IMR-90 (cell line): ENCODE results near the gene TRPM3. TPM values are rescaled to one million over a fixed set of nuclear protein-coding genes. Genes with fewer than 3 reads are reported as not detected.
A peak's percentile ranks its signal among the peaks of the same experiment; 100 is the strongest.

Source experiments
- ATAC-seq: fragments of 200-7000 bp; cut with Tn5 transposase; 2 replicates; pipeline ENCODE4 v1.9.1; 2020; ENCODE audit warnings: low read depth, mild to moderate bottlenecking, moderate library complexity
- BruUV-seq: library from RNA; stranded (reverse); fragments of 400-500 nt; replicated peaks from 2 replicates; lab custom pipeline; 2021; lab: Mats Ljungman, UMichigan
- CTCF ChIA-PET: fragments of 300-600 bp; formaldehyde crosslinking; extraction: SDS; loops from one replicate; lab custom pipeline; 2021; ENCODE audit warnings: antibody characterized with exemption; lab: Yijun Ruan, JAX
- POLR2A ChIA-PET: fragments of 300-600 bp; sonication (Branson Sonifier 250); formaldehyde crosslinking; loops from one replicate; lab custom pipeline; 2022; ENCODE audit warnings: antibody characterized with exemption; ENCODE audit not compliant: unreplicated experiment; lab: Charles Lee
- DNase-seq: peaks from one replicate; pipeline ENCODE4 v3.0.0; 2013
- H2AFZ ChIP-seq: replicated peaks from 2 replicates; pipeline ENCODE3; 2013; ENCODE audit warnings: low read length, mild to moderate bottlenecking; ENCODE audit not compliant: poor library complexity
- H2AK5ac ChIP-seq: 2 replicates; pipeline ENCODE4 v1.6.1; 2013; ENCODE audit warnings: low read depth, low read length, inconsistent platforms
- H2AK9ac ChIP-seq: replicated peaks from 2 replicates; pipeline ENCODE3; 2013; ENCODE audit warnings: mild to moderate bottlenecking, low read depth, low read length, moderate library complexity; ENCODE audit not compliant: poor library complexity
- H2BK120ac ChIP-seq: 2 replicates; pipeline ENCODE4 v1.6.1; 2013; ENCODE audit warnings: low read depth, low read length, inconsistent platforms
- H2BK15ac ChIP-seq: 3 replicates; pipeline ENCODE4 v1.6.1; 2013; ENCODE audit warnings: low read depth, low read length, inconsistent platforms
- H2BK20ac ChIP-seq: 2 replicates; pipeline ENCODE4 v1.6.1; 2013; ENCODE audit warnings: low read depth, mild to moderate bottlenecking, inconsistent platforms, low read length, moderate library complexity
- H2BK5ac ChIP-seq: 2 replicates; pipeline ENCODE4 v1.6.1; 2013; ENCODE audit warnings: mild to moderate bottlenecking, low read depth, low read length, inconsistent platforms; ENCODE audit not compliant: poor library complexity, severe bottlenecking
- H3K14ac ChIP-seq: replicated peaks from 2 replicates; pipeline ENCODE4 v1.6.1; 2013; ENCODE audit warnings: low read depth, low read length, inconsistent platforms
- H3K18ac ChIP-seq: 2 replicates; pipeline ENCODE4 v1.6.1; 2013; ENCODE audit warnings: low read depth, low read length, control low read depth
- H3K23ac ChIP-seq: 2 replicates; pipeline ENCODE4 v1.6.1; 2013; ENCODE audit warnings: low read depth, low read length, inconsistent platforms
- H3K27ac ChIP-seq: 2 replicates; pipeline ENCODE4 v1.5.1; 2013; ENCODE audit warnings: mild to moderate bottlenecking, control low read depth, low read length; ENCODE audit not compliant: insufficient read depth
- H3K27me3 ChIP-seq: 2 replicates; pipeline ENCODE4 v1.6.1; 2013; ENCODE audit warnings: low read length; ENCODE audit not compliant: control insufficient read depth, insufficient read depth
- H3K36me3 ChIP-seq: 2 replicates; pipeline ENCODE4 v1.6.1; 2013; ENCODE audit warnings: low read length, mixed read lengths; ENCODE audit not compliant: control insufficient read depth, insufficient read depth
- H3K4ac ChIP-seq: 2 replicates; pipeline ENCODE4 v1.6.1; 2013; ENCODE audit warnings: low read depth, low read length, inconsistent platforms
- H3K4me1 ChIP-seq: 2 replicates; pipeline ENCODE4 v1.6.1; 2013; ENCODE audit warnings: low read length, mixed read lengths; ENCODE audit not compliant: control insufficient read depth, insufficient read depth
- H3K4me2 ChIP-seq: 2 replicates; pipeline ENCODE4 v1.6.1; 2013; ENCODE audit warnings: low read depth, mild to moderate bottlenecking, control low read depth, low read length, moderate library complexity
- H3K4me3 ChIP-seq: 2 replicates; pipeline ENCODE4 v1.5.1; 2013; ENCODE audit warnings: low read depth, mild to moderate bottlenecking, control low read depth, low read length, moderate library complexity; ENCODE audit not compliant: insufficient read depth
- H3K56ac ChIP-seq: 2 replicates; pipeline ENCODE4 v1.6.1; 2013; ENCODE audit warnings: low read length, inconsistent platforms; ENCODE audit not compliant: insufficient read depth; ENCODE audit errors: extremely low read depth
- H3K79me1 ChIP-seq, 2 experiments: 2 replicates each; pipeline ENCODE4 v1.6.1; 2013; ENCODE audit warnings: low read length in 2 of 2, inconsistent platforms in 1 of 2, low read depth in 1 of 2
- H3K9ac ChIP-seq: 2 replicates; pipeline ENCODE4 v1.6.1; 2013; ENCODE audit warnings: low read depth, low read length, control low read depth
- H3K9me1 ChIP-seq: 2 replicates; pipeline ENCODE4 v1.6.1; 2013; ENCODE audit warnings: low read length, inconsistent platforms; ENCODE audit not compliant: insufficient read depth
- H3K9me3 ChIP-seq: 2 replicates; pipeline ENCODE4 v1.6.1; 2013; ENCODE audit warnings: low read length; ENCODE audit not compliant: control insufficient read depth, insufficient read depth
- H4K20me1 ChIP-seq: 2 replicates; pipeline ENCODE4 v1.6.1; 2013; ENCODE audit warnings: low read length, inconsistent platforms; ENCODE audit not compliant: insufficient read depth
- H4K5ac ChIP-seq: 2 replicates; pipeline ENCODE4 v1.6.1; 2013; ENCODE audit warnings: mild to moderate bottlenecking, low read depth, low read length, control low read depth
- H4K8ac ChIP-seq, 2 experiments: 2 replicates each; pipeline ENCODE4 v1.6.1; 2013; ENCODE audit warnings: low read depth in 2 of 2, low read length in 2 of 2, control low read depth in 1 of 2, inconsistent platforms in 1 of 2
- H4K91ac ChIP-seq: 2 replicates; pipeline ENCODE4 v1.6.1; 2013; ENCODE audit warnings: low read depth, low read length, inconsistent platforms; ENCODE audit not compliant: insufficient read depth
- BHLHE40 ChIP-seq: fragments of 150-350 bp; IDR thresholded peaks from 2 replicates; pipeline ENCODE4 v1.6.1; 2016; ENCODE audit warnings: mild to moderate bottlenecking, low read depth, low read length
- CEBPB ChIP-seq: IDR thresholded peaks from 2 replicates; pipeline ENCODE4 v1.6.1; 2012; ENCODE audit warnings: low read depth, low read length, improper control_type of control experiment
- CHD1 ChIP-seq: IDR thresholded peaks from 2 replicates; pipeline ENCODE4 v1.6.1; 2012; ENCODE audit warnings: low read depth, low read length, improper control_type of control experiment
- CTCF ChIP-seq: conservative IDR thresholded peaks from 2 replicates; pipeline ENCODE4 v1.5.1; 2012; ENCODE audit warnings: mild to moderate bottlenecking, low read depth, low read length, improper control_type of control experiment
- ELK1 ChIP-seq: fragments of 150-350 bp; IDR thresholded peaks from 2 replicates; pipeline ENCODE4 v1.6.1; 2016; ENCODE audit warnings: low read depth, mild to moderate bottlenecking, low read length, moderate library complexity, borderline replicate concordance
- FOS ChIP-seq: fragments of 150-350 bp; IDR thresholded peaks from 2 replicates; pipeline ENCODE4 v1.6.1; 2016; ENCODE audit warnings: low read depth, low read length
- MAFK ChIP-seq: IDR thresholded peaks from 2 replicates; pipeline ENCODE4 v1.6.1; 2012; ENCODE audit warnings: low read depth, low read length, improper control_type of control experiment
- MAZ ChIP-seq: IDR thresholded peaks from 2 replicates; pipeline ENCODE4 v1.6.1; 2012; ENCODE audit warnings: low read depth, mild to moderate bottlenecking, low read length, improper control_type of control experiment, moderate library complexity, borderline replicate concordance
- MXI1 ChIP-seq: IDR thresholded peaks from 2 replicates; pipeline ENCODE4 v1.6.1; 2012; ENCODE audit warnings: low read depth, mild to moderate bottlenecking, low read length, moderate library complexity, borderline replicate concordance
- NFE2L2 ChIP-seq: fragments of 150-350 bp; IDR thresholded peaks from 2 replicates; pipeline ENCODE4 v1.6.1; 2016; ENCODE audit warnings: low read depth, mild to moderate bottlenecking, low read length
- POLR2A ChIP-seq: IDR thresholded peaks from 2 replicates; pipeline ENCODE4 v1.6.1; 2012; ENCODE audit warnings: mild to moderate bottlenecking, low read depth, low read length
- RAD21 ChIP-seq: IDR thresholded peaks from 2 replicates; pipeline ENCODE4 v1.6.1; 2012; ENCODE audit warnings: low read length, improper control_type of control experiment
- RCOR1 ChIP-seq: IDR thresholded peaks from 2 replicates; pipeline ENCODE4 v1.6.1; 2012; ENCODE audit warnings: mild to moderate bottlenecking, low read length, improper control_type of control experiment; ENCODE audit not compliant: insufficient replicate concordance
- RFX5 ChIP-seq: IDR thresholded peaks from 2 replicates; pipeline ENCODE4 v1.8.0; 2012; ENCODE audit warnings: low read depth, mild to moderate bottlenecking, low read length, moderate library complexity
- SMC3 ChIP-seq: fragments of 150-350 bp; IDR thresholded peaks from 2 replicates; pipeline ENCODE4 v1.6.1; 2016; ENCODE audit warnings: low read depth, mild to moderate bottlenecking, antibody characterized with exemption, low read length, moderate library complexity
- USF2 ChIP-seq: fragments of 150-350 bp; IDR thresholded peaks from 2 replicates; pipeline ENCODE4 v1.6.1; 2017; ENCODE audit warnings: mild to moderate bottlenecking, antibody characterized with exemption, low read length, low read depth
- WGBS, 2 experiments: methylation state at CpG; one replicate each; pipeline versions ENCODE4 v1.1.5 to v1.1.7; 2013; ENCODE audit warnings: missing lambda C conversion rate in 2 of 2; ENCODE audit not compliant: insufficient read length in 1 of 2; ENCODE audit errors: extremely low coverage in 2 of 2; 5-methylcytosine and 5-hydroxymethylcytosine counted together
- dilution Hi-C: fragments of 300-500 bp; cut with HindIII; formaldehyde crosslinking; loops from one replicate; pipeline ENCODE4 v1.14.3; 2018; ENCODE audit warnings: low sequenced_read_pairs; ENCODE audit not compliant: unreplicated experiment
- in situ Hi-C: fragments of 300-500 bp; cut with MboI; formaldehyde crosslinking; loops from 3 replicates; pipeline ENCODE4 v1.14.3; 2019; ENCODE audit warnings: low sequenced_read_pairs, inconsistent platforms, mixed read lengths
- intact Hi-C: fragments of 100-400 bp; cut with micrococcal nuclease; formaldehyde crosslinking; loops from 2 replicates; pipeline ENCODE4 v1.10.0; 2022
- polyA plus RNA-seq, 3 experiments: library from polyadenylated mRNA; depleted of rRNA; stranded (reverse); fragments of >200 nt; gene quantifications; 2 replicates each; pipeline ENCODE4 v1.2.3, GENCODE V29; 2012; ENCODE audit warnings: low replicate concordance in 1 of 3
- total RNA-seq: library from RNA; depleted of rRNA; stranded (reverse); fragments of >200 nt; gene quantifications from 2 replicates; pipeline ENCODE4 v1.2.3, GENCODE V29; 2012

The TRPM3 gene
- total and polyA plus RNA-seq, 2 of the 4 experiments (the other 2 are of a cell fraction): not detected

- peaks cover 21% of the 10 kb centered on the region; the same call in 1 of the 2 replicates for H3K27me3 ChIP-seq
- H3K79me1 ChIP-seq: no peaks in the 10 kb centered on the region
- no peak overlapping the region for H3K4me2 ChIP-seq
- H4K5ac ChIP-seq: no peak overlapping the region
- in situ Hi-C loops (loop anchor here (25.0 kb wide), 1 partner anchor 110 kb away; no protein-coding TSS in a partner anchor), intact Hi-C loops (no loop called here), dilution Hi-C loops (no loop called here)
- H3K36me3 ChIP-seq: no peaks in the 10 kb centered on the region
- no peak overlapping the region for H3K56ac ChIP-seq
- H3K4me1 ChIP-seq: no peaks in the 10 kb centered on the region
- H3K18ac ChIP-seq: no peak overlapping the region
- DNase-seq (peak; percentile 96), ATAC-seq (peak; percentile 98)
- no peaks in the 10 kb centered on the region for H3K9me1 ChIP-seq
- no TSS peak for BruUV-seq
- H2BK20ac ChIP-seq: no peak overlapping the region
- H3K14ac ChIP-seq: no peak overlapping the region
- no peak overlapping the region for H3K27ac ChIP-seq
- H3K9ac ChIP-seq: no peak overlapping the region
- H3K4me3 ChIP-seq: no peak overlapping the region
- H4K91ac ChIP-seq: no peak overlapping the region
- H2BK5ac ChIP-seq: no peak overlapping the region
- TF ChIP-seq CTCF (no peak), MAZ (no peak), CEBPB (peak; percentile 92), ELK1 (no peak), MAFK (no peak), RCOR1 (peak; percentile 89), BHLHE40 (peak; percentile 69), POLR2A (no peak), CHD1 (no peak), RFX5 (no peak), NFE2L2 (no peak), SMC3 (no peak), USF2 (no peak), RAD21 (no peak), FOS (peak; percentile 68), MXI1 (no peak)
- H2AK5ac ChIP-seq: no peak overlapping the region
- no peaks in the 10 kb centered on the region for H4K20me1 ChIP-seq
- H4K8ac ChIP-seq: no peak overlapping the region
- CTCF ChIA-PET: interaction anchor here (0.6 to 0.7 kb wide), 2 partner anchors 59 to 122 kb away, joined by 3 to 11 read pairs; no protein-coding TSS in a partner anchor
- POLR2A ChIA-PET: no interaction called here
- H2BK15ac ChIP-seq: no peak overlapping the region
- no peaks in the 10 kb centered on the region for H3K9me3 ChIP-seq
- no peak overlapping the region for H2AK9ac ChIP-seq
- H2BK120ac ChIP-seq: no peak overlapping the region
- H3K23ac ChIP-seq: no peak overlapping the region
- WGBS, 2 experiments: no CpG with 5 or more reads among the region's 6 CpGs
- peak overlapping the region; percentile 35 for H2AFZ ChIP-seq
- no peak overlapping the region for H3K4ac ChIP-seq
Observed at GRCh38 chr9:70902692-70903131, 218.7 kb downstream of the TRPM3 start.
